ENCODE results near the gene FIGN. TPM values are rescaled to one million over a fixed set of nuclear protein-coding genes. Genes with fewer than 3 reads are reported as not detected.

The FIGN gene
- total RNA-seq, 1 experiment from 2014 or later = 2.0 TPM

GRCh38 chr2:163751696-163752095 is 15.9 kb upstream of the FIGN start:
- in situ Hi-C loops (cut with HindIII; ENCODE audit: low pct_unique_long_range_greater_than_20kb, low sequenced_read_pairs) = no loop called here
- no peak for DNase-seq (ENCODE audit: low read depth, low spot score)

- in situ Hi-C loops (cut with HindIII; ENCODE audit: low pct_unique_long_range_greater_than_20kb, low sequenced_read_pairs) = no loop called here
- no peak for DNase-seq (ENCODE audit: low read depth, low spot score)
Observed at GRCh38 chr2:163748420-163748819, 12.6 kb upstream of the FIGN start.

GRCh38 chr2:163741435-163741834 is 5.6 kb upstream of the FIGN start:
- in situ Hi-C loops (cut with HindIII; ENCODE audit: low pct_unique_long_range_greater_than_20kb, low sequenced_read_pairs) = no loop called here
- no peak for DNase-seq (ENCODE audit: low read depth, low spot score)

GRCh38 chr2:163737563-163737962 is 1.8 kb upstream of the FIGN start:
- in situ Hi-C loops (cut with HindIII; ENCODE audit: low pct_unique_long_range_greater_than_20kb, low sequenced_read_pairs) = no loop called here
- no peak for DNase-seq (ENCODE audit: low read depth, low spot score)

GRCh38 chr2:163737190-163737439 is 1.3 kb upstream of the FIGN start:
- in situ Hi-C loops (cut with HindIII; ENCODE audit: low pct_unique_long_range_greater_than_20kb, low sequenced_read_pairs) = no loop called here
- DNase-seq (ENCODE audit: low read depth, low spot score) = no peak

GRCh38 chr2:163736433-163737189 is 803 bp upstream of the FIGN start:
- DNase-seq (ENCODE audit: low read depth, low spot score) = peak; percentile 60
- in situ Hi-C loops (cut with HindIII; ENCODE audit: low pct_unique_long_range_greater_than_20kb, low sequenced_read_pairs) = no loop called here

- in situ Hi-C loops (cut with HindIII; ENCODE audit: low pct_unique_long_range_greater_than_20kb, low sequenced_read_pairs) = no loop called here
- peak; percentile 56 for DNase-seq (ENCODE audit: low read depth, low spot score)
Observed at GRCh38 chr2:163734881-163735684, 725 bp downstream of the FIGN start.

GRCh38 chr2:163734401-163734800 is 1.4 kb downstream of the FIGN start:
- no peak for DNase-seq (ENCODE audit: low read depth, low spot score)
- in situ Hi-C loops (cut with HindIII; ENCODE audit: low pct_unique_long_range_greater_than_20kb, low sequenced_read_pairs) = no loop called here

GRCh38 chr2:163733956-163734355 is 1.9 kb downstream of the FIGN start:
- in situ Hi-C loops (cut with HindIII; ENCODE audit: low pct_unique_long_range_greater_than_20kb, low sequenced_read_pairs) = no loop called here
- DNase-seq (ENCODE audit: low read depth, low spot score) = no peak

- in situ Hi-C loops (cut with HindIII; ENCODE audit: low pct_unique_long_range_greater_than_20kb, low sequenced_read_pairs) = no loop called here
- peak; percentile 38 for DNase-seq (ENCODE audit: low read depth, low spot score)
Observed at GRCh38 chr2:163733301-163733938, 2.4 kb downstream of the FIGN start.

GRCh38 chr2:163732727-163733126 is 3.1 kb downstream of the FIGN start:
- peak; percentile 38 for DNase-seq (ENCODE audit: low read depth, low spot score)
- in situ Hi-C loops (cut with HindIII; ENCODE audit: low pct_unique_long_range_greater_than_20kb, low sequenced_read_pairs) = no loop called here

- DNase-seq (ENCODE audit: low read depth, low spot score) = no peak
- in situ Hi-C loops (cut with HindIII; ENCODE audit: low pct_unique_long_range_greater_than_20kb, low sequenced_read_pairs) = no loop called here
Observed at GRCh38 chr2:163731735-163732134, 4.1 kb downstream of the FIGN start.

- DNase-seq (ENCODE audit: low read depth, low spot score) = no peak
- in situ Hi-C loops (cut with HindIII; ENCODE audit: low pct_unique_long_range_greater_than_20kb, low sequenced_read_pairs) = no loop called here
Observed at GRCh38 chr2:163730556-163730955, 5.3 kb downstream of the FIGN start.

- DNase-seq (ENCODE audit: low read depth, low spot score) = no peak
- in situ Hi-C loops (cut with HindIII; ENCODE audit: low pct_unique_long_range_greater_than_20kb, low sequenced_read_pairs) = no loop called here
Observed at GRCh38 chr2:163729636-163730273, 6.1 kb downstream of the FIGN start.

- in situ Hi-C loops (cut with HindIII; ENCODE audit: low pct_unique_long_range_greater_than_20kb, low sequenced_read_pairs) = no loop called here
- no peak for DNase-seq (ENCODE audit: low read depth, low spot score)
Observed at GRCh38 chr2:163723881-163724280, 11.9 kb downstream of the FIGN start.

GRCh38 chr2:163723348-163723747 is 12.5 kb downstream of the FIGN start:
- DNase-seq (ENCODE audit: low read depth, low spot score) = no peak
- in situ Hi-C loops (cut with HindIII; ENCODE audit: low pct_unique_long_range_greater_than_20kb, low sequenced_read_pairs) = no loop called here

- in situ Hi-C loops (cut with HindIII; ENCODE audit: low pct_unique_long_range_greater_than_20kb, low sequenced_read_pairs) = no loop called here
- DNase-seq (ENCODE audit: low read depth, low spot score) = no peak
Observed at GRCh38 chr2:163719331-163719730, 16.5 kb downstream of the FIGN start.

GRCh38 chr2:163717993-163718680 is 17.7 kb downstream of the FIGN start:
- in situ Hi-C loops (cut with HindIII; ENCODE audit: low pct_unique_long_range_greater_than_20kb, low sequenced_read_pairs) = no loop called here
- DNase-seq (ENCODE audit: low read depth, low spot score) = no peak

All from SK-MEL-5 (cell line).